HG03558 (cell line): ENCODE results near the gene ZDHHC21.

Experiments used
- ATAC-seq: cut with Tn5 transposase; IDR thresholded peaks from one replicate; pipeline ENCODE4 v1.9.1; 2021; ENCODE audit warnings: moderate number of reproducible peaks; ENCODE audit not compliant: unreplicated experiment; ENCODE audit errors: extremely low read depth

ZDHHC21 gene, protein sequence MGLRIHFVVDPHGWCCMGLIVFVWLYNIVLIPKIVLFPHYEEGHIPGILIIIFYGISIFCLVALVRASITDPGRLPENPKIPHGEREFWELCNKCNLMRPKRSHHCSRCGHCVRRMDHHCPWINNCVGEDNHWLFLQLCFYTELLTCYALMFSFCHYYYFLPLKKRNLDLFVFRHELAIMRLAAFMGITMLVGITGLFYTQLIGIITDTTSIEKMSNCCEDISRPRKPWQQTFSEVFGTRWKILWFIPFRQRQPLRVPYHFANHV

DNA sequence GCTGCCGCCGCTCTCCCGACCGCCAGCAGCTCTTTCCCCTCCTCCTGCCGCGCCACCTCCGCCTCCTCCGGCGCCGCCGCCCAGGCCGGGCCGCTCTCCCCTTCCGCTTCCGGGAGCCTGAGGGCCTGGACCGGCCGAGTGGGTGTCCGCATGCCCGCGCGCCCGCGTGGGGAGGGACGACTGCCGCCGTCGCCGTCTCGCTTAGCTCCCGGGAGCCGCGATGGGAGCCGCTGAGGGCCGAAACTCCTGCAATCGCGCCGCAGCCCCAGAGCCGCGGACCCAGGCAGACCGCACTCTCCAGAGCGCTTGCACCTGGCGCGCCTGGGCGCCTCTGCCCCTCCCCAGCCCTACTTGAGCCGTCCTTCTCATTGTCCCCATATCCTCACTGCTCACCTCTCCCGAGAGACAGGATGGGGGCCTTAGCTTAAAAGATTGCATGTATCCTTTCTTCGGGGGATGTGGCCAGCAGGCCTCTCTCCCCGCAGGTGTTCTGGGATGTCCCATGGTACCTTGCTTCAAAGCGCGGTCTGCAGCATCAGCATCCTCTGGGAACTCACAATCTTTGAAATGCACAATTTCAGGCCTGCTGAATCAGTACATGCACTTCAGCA, at the start of gene ZDHHC21:
ZDHHC21 (minus strand) TSS at position 182 of the 611 bp plus-strand sequence. CDS start 19,092 bp downstream, outside the sequence.
- ATAC-seq: peak; percentile 56

DNA sequence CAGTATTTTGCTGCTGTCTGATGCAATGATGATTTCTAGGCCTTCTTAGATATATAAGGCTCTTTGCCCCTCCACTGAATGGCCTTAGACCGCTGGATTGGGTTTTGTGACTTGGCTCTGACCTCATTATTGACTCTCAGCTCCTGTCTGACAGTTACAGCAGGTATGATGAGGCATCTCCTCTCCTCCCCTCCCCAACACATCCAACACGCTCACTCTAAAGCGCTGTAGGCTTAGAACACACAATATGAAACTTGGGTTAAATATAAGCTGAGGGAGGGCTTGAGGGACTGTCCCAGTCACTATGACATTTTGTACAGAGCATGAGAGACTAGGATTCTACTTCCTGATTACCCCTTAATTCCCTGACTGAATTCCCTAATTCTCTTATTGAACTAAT, 48.1 kb upstream of the ZDHHC21 start:
- no peak for ATAC-seq

DNA sequence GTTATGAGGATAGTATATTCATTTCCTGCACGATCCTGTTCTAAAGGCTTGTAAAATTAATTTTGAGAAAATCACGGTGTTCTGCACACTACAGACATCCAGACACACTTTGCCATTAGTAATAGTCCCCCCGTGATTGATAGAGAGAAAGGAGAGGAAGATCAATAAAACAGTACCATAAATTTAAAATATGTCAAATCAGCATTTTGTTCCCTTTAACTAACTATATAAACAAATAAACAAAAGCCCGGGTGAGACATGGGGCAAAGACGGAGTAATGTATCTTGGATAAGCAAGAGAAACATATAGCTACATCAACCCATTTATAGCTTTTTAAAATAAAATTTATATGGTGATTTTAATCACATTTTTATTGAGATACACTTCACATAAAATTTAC, 39.9 kb upstream of the ZDHHC21 start:
- ATAC-seq: no peak

DNA sequence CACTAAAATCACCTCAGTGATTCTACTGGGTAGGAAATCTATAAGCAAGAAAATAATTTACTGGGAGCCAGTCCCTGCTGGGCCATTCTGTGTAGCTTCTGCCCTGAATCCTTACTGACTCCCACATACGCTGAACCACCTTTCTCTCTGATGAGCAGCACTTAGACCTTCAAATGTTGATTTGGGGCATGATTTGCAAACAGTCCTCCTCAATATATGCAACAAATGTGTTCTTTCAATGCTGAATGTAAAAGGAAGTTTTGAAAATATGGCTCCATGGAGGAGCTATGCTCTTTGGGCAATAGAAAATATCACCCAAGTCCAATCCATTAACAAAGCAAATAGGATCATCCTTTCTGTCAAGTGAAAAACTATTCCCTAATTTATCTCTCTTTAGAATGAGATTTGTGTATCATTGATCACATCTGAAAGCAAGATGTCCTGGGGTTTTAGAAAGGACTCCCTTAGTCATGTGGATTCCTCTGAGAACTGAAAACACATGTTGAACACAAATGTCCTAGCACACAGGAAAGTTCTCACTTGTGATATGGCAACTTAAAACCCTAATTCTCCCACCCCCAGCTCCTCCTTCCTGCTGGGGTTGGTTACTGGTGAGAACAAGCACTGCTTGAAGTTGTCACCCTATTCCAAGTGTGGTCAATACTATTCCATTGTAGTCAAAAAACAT, 38.2 kb upstream of the ZDHHC21 start:
- no peak for ATAC-seq

DNA sequence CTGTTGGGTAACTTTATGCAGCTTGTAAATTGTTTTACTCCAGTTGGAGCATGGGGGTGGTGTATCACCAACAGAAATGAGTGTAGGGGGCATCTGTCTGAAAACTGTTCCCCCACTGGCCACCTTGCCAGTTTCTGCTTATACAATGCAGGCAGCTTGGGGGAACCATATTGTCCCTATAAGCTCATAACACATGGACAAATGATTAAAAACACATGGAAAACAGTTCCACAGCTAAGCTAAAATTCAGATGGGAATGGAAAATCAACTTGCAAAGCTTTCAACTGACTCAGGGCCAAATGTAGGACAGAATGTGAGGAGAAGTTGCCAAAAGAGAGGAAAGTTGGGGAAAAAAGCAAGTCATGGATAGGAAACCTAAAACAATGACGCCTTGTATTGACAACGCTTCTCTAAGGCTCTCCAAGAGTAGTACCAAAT, 37.2 kb upstream of the ZDHHC21 start:
- no peak for ATAC-seq

DNA sequence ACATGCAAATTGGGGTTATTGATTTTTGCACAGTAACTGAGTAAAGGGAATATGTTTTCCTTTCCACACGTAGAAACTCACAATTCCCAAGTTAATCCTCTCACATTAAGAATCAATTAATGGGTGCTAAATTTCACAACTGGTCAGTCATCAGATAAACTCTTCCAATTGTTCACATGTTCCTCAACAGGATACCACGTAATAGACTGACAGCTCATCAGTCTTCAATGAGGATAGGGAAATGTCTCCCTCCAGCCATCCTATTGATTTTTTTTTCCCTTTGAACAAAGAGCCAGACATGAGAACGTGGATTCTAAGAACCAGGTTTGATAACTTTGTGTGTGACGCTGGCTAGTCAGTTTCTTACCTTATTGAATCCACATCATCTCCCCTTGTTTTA, 30.1 kb upstream of the ZDHHC21 start:
- no peak for ATAC-seq

DNA sequence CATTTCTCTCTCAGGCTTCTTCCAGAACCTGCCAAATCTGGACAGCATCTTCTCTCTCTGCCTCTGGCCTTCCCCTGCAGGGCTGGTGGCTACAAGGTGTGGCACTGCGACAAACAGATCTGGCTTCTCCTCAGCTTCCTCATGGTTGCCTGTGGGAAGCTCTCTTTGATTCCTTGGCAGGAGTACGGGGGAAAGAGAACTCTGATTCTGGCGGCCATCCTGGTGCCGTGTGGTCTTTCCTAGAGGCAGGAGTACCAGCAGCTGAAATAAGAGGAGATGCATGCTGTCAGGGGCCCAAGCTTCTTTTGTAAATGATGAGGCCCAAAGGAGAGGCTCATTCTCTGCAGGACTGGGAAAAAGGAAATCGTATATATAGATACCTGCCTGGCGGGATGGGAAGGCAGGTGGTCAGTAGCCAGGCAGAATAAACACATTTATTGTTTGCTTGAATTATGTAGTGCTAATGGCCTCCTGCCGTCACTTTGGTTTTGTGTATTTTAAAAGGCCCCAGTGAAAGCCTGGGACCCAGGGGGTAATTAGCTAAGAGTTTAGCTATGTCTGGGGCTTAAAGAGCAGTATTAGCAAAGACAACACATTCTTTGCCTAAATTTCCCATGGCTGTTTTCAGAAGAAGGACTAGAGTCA, 29.3 kb upstream of the ZDHHC21 start, which contains the start of gene CER1:
CER1 (minus strand) TSS at position 343 of the 645 bp plus-strand sequence; CDS start at position 282, 61 bp downstream.
- no peak for ATAC-seq

DNA sequence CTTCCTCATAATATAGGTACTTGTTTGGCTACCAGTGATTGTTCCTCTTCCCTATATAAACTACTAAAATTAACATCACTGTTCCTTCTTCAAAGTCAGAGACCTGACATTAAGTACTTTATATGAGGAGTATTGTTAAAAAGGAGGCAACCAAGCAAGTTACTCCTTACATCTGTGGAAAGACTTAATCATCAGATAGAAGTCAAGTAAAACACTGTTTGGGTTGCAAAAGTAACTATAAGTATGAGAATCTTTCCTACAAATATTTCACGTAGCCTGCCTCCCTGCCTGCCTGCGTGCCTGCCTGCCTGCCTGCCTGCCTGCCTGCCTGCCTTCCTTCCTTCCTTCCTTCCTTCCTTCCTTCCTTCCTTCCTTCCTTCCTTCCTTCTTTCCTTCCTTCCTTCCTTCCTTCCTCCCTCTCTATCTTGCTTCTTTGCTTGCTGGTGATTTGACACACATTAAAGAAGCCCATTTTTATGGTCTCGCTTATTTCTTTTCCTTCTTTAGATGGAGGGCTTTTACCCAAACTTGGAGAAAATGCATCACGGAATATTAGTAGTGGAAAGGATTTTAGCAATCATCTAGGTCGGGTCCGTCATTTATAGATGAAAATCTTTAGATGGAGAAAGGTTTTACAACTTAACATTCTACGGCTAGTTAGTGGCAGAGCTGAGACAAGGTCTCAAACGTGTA, 26.1 kb upstream of the ZDHHC21 start:
- no peak for ATAC-seq

DNA sequence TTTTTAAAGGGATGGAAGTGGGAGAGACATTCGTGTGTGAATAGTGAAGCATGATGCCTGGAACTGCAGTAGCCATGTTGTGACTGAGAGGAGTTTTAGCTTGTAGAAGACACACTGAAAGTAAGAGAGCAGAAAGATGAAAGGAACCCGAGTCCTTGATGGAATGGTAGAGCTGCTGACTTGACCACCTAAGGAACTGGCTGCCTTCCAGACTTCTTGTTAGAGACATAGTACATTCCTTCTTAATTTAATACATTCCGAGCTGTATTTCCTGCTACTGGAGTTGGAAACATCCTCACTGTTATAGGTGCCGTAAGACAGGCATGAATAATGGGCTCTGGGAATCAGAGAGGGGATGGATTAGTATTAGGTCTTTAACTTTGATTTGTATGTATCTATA, 21.9 kb upstream of the ZDHHC21 start:
- ATAC-seq: no peak

DNA sequence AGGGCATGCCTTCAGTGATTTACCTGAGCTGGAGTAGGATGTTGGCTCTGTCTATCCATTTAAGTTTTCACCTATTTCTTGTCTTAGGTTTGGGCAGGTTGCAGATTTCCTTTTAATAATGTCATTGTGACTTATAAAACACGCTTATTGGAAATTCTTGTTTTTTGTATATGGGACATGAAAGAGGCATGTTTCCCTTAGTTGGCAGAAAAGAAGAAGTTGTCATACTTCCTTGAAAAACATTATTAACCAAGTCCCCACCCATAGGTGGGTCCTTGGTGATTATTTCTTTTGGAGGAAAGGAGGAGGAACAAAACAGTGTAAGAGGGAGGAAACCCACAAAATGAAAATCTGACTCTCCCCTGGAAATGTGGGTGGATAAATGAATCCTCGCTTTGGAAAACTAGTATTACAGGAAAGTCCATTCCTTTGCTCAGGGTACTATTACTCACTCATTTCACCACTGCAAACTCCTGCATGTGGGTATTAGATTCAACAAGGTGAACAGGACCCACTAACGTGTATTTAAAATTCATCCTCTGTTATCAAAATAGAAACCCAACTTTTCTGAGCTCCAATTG, 20.0 kb upstream of the ZDHHC21 start:
- ATAC-seq: no peak

DNA sequence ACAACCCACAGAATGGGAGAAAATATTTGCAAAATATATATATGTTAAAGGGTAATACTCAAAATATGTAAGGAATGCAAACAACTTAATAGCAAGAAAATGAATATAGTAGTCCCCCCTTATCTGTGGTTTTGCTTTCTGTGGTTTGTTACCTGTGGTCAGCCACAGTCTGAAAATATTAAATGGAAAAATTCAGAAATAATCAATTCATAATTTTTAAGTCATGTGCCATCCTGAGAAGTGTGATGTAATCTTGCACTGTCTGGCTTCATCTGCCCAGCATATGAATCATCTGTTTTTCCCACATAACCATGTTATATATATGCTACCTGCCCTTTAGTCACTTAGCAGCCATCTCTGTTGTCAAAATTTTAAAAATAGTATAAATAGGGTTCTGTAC, 17.6 kb upstream of the ZDHHC21 start:
- no peak for ATAC-seq

DNA sequence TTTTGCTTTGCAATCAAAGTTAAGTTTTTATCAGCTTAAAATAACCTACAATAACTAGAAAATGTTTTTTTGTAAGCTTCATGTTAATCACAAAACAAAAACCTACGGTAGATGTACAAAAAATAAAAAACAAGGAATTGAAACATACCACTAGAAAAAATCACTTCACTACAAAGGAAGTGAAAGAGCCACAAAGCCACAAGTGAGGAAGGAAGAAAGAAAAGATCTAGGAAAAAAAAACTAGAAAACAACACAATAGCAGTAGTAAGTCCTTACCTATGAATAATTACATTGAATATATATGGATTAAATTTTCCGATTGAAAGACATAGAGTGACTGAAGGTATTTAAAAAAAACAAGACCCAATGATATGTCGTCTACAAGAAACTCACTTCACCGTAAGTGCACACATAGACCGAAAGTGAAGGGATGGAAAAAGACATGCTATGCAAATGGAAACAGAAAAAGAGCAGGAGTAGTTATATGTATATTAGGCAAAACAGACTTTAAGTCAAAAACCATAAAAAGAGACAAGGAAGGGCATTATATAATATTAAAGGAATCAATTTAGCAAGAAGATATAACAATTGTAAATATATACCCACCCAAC, 13.4 kb upstream of the ZDHHC21 start:
- peak; percentile 61 for ATAC-seq

DNA sequence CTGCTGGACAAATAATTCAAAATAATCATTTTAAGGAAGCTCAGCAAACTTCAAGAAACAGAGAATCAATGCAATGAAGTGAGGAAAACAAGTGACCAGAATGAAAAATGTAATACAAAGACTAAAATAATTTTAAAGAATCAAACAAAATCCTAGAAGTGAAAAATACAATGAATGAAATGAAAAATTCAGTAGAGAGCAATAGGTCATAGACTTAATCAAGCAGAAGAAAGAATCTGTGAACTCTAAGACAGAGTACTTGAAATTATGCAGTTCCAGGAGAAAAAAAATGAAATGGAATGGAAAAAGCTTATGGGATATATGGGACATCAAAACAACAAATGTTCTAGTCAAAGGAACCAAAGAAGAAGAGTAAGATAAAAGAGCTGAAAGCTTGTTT, 11.8 kb upstream of the ZDHHC21 start:
- ATAC-seq: no peak

DNA sequence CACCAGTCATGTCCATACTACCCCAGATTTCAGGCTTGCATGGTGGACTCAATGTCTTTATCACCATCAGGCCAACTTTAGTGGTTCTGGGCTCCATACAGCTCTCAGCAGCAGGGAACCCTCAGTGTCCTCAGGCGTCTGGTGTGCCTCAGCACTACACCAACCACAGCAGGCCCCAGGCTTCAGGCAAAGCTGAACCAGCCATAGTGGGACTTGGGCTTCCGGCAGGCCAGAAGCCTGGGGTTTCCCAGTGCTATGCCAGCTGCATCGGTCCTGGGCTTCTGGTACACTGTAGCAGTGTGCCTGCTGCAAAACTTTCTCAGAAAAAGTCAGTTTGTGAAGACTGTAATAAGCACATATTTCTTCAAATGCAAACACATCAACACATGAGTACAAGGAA, 11.0 kb upstream of the ZDHHC21 start:
- ATAC-seq: no peak

DNA sequence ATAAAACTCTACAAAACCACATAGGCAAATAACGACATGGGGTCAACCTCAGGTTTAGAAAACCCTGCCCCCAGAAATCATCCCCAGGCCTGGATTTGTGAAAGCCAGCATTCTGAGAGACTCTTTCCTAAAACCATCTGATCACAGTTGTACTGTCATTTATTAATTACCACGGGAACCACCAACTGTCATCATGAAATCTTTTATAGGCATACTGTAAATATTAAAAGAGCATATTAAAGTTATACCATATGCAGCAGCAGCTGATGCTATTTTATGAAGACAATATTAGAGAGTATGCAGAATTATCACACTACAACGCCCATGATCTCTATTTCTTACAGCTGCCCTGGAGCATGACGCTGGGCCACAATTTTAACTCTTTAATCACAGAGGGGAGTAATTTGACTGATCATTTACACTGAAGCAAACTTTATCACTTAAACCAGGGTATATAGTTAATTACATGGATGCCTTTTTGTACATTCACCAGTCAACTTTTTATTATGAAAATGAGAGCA, 9.0 kb upstream of the ZDHHC21 start:
- no peak for ATAC-seq

DNA sequence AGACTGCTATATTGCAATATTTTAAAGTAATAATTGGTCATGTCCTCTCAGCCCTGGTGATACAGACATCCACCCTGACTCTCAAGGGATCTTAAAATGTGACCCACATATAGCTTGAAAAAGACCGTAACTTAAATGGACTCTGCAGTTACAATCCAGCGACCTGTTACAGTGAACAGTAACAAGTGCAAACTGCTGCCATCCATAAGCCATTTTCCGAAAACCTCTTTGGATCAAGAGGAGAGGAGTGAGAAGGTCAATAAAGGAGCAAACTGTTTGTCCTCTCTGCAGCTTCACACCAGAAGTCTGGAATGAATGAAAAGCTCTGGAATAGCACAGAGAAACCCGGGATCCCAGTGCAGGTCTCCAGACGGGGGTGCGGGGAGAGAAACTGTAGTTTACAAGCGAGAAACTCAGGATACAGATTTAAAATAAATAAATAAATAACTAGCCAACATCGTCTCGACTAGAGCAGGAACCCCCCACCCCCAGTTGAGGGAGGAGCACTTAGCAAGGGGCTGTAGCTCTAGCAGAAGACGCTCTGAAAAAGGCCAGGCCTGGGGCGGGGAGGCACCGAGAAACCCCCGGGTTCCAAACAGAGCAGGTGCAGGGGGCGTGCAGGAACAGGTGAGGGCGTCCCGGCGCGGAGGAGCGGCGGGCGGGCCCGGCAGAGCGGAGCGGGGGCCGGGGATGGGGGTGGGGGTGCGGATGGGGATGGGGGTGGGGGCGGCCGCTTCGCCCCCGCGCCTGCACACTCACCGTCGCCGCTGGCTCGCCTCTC, 572 bp downstream of the ZDHHC21 start:
- peak; percentile 22 for ATAC-seq

DNA sequence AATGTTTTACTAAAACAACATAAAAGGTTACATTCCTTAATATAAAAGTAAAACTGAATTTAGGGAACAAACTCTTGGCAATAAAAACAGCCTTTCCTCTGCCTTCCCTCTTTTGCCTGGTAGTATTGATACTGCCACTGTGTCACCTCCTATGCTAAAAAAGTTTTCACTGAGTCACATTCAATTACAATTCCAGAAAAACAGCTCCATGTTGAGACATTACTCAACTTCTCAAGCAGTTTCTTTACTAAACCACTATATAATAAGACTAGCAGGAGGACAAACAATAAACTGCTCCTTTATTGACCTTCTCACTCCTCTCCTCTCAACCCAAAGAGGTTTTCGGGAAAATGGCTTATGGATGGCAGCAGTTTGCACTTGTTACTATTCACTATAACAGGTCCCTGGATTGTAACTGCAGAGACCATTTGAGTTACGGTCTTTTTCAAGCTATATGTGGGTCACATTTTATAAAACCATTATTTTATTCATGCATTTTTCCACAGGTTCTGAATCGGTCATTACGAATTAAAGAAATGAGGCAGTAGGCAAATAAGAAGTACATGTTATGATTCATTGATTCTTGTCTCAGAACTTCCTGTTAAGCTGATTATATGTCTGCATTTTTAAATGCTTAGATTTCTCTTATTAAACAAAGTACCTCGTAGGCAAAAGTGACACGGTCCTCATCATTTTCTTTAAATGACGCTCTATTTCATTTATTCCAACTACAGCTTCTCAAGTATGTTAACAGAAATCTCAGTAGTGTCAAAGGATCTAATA, 2.1 kb downstream of the ZDHHC21 start:
- no peak for ATAC-seq
